HG03520 (cell line): ENCODE data around the gene PROSER3.

Source experiments
- ATAC-seq: cut with Tn5 transposase; IDR thresholded peaks from one replicate; pipeline ENCODE4 v1.9.1; 2021; ENCODE audit warnings: mild to moderate bottlenecking, moderate library complexity; ENCODE audit not compliant: unreplicated experiment

Gene PROSER3

DNA sequence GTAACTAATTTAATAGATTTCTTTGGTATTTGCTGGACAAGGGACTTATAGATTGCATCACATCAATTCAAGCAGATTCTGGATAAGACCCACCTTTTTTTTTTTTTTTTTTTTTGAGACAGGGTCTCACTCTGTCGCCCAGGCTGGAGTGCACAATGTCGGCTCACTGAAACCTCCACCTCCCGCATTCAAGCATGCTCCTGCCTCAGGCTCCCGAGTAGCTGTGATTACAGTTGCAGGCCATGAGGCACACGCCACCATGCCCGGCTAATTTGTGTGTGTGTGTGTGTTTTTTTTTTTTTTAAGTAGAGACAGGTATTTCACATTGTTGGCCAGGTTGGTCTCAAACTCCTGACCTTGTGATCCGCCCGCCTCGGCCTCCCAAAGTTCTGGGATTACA, 58.9 kb downstream of the PROSER3 start:
- ATAC-seq = no peak

DNA sequence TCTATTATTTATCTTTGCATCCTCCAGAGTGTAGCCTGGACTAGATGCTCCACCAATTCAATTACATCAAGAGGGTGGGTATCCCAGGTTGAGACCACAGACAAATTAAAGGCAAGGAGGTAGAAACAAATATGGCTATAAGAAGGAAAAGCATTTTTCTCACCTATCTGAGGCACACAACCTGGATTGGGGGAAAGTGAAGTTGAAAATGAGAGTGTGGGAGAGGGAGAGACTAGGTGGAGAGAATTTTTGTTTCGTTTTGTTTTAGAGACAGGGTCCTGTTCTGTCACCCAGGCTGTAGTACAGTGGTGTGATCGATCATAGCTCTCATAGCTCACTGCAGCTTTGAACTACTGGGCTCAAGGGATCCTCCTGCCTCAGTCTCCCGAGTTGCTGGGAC, 60.5 kb downstream of the PROSER3 start:
- ATAC-seq = no peak
